Endodermal cell (in vitro differentiated cells): ENCODE results near the gene ERBB4. TPM values are rescaled to one million over a fixed set of nuclear protein-coding genes. Genes with fewer than 3 reads are reported as not detected.

Experiments
- DNase-seq: peaks from one replicate; pipeline ENCODE4 v3.0.0-alpha.2; 2017
- H3K27ac ChIP-seq: 2 replicates; pipeline ENCODE4 v1.5.1; 2013; ENCODE audit warnings: mild to moderate bottlenecking, low read depth, low read length, moderate library complexity
- H3K27me3 ChIP-seq: 2 replicates; pipeline ENCODE4 v1.6.1; 2013; ENCODE audit warnings: mild to moderate bottlenecking, low read length, moderate library complexity; ENCODE audit not compliant: insufficient read depth, control insufficient read depth, poor library complexity, severe bottlenecking
- H3K36me3 ChIP-seq: 2 replicates; pipeline ENCODE4 v1.7.0; 2013; ENCODE audit warnings: mild to moderate bottlenecking, low read length, moderate library complexity; ENCODE audit not compliant: control insufficient read depth, insufficient read depth
- H3K4me1 ChIP-seq: one replicate; pipeline ENCODE4 v1.7.0; 2013; ENCODE audit warnings: low read length; ENCODE audit not compliant: control insufficient read depth, insufficient read depth
- H3K4me3 ChIP-seq: 2 replicates; pipeline ENCODE4 v1.5.1; 2013; ENCODE audit warnings: mild to moderate bottlenecking, low read length, moderate library complexity
- H3K9ac ChIP-seq: 2 replicates; pipeline ENCODE4 v1.6.1; 2013; ENCODE audit warnings: mild to moderate bottlenecking, low read length, moderate library complexity; ENCODE audit not compliant: poor library complexity, severe bottlenecking; ENCODE audit errors: extremely low read depth
- H3K9me3 ChIP-seq: 2 replicates; pipeline ENCODE4 v1.6.1; 2013; ENCODE audit warnings: mild to moderate bottlenecking, low read length, moderate library complexity; ENCODE audit not compliant: control insufficient read depth
- H3K27ac Mint-ChIP-seq: 2 replicates; pipeline ENCODE4 v1.8.0; 2020; ENCODE audit warnings: mixed read lengths
- H3K27me3 Mint-ChIP-seq: 2 replicates; pipeline ENCODE4 v1.8.0; 2021; ENCODE audit warnings: mild to moderate bottlenecking, mixed read lengths; ENCODE audit not compliant: insufficient read depth
- H3K36me3 Mint-ChIP-seq: 2 replicates; pipeline ENCODE4 v1.8.0; 2020; ENCODE audit warnings: low read depth, mixed read lengths
- H3K4me1 Mint-ChIP-seq: 2 replicates; pipeline ENCODE4 v1.8.0; 2020; ENCODE audit warnings: mixed read lengths
- H3K4me3 Mint-ChIP-seq: 2 replicates; pipeline ENCODE4 v1.8.0; 2020; ENCODE audit warnings: mild to moderate bottlenecking, moderate library complexity, mixed read lengths
- H3K9me3 Mint-ChIP-seq: 2 replicates; pipeline ENCODE4 v1.8.0; 2020; ENCODE audit warnings: mild to moderate bottlenecking, mixed read lengths
- CTCF ChIP-seq: fragments of 200-600 bp; sonication (generic); conservative IDR thresholded peaks from 2 replicates; pipeline ENCODE4 v1.5.0; 2021; ENCODE audit warnings: antibody characterized with exemption, mild to moderate bottlenecking
- WGBS, 2 experiments: methylation state at CpG; one replicate each; pipeline versions ENCODE4 v1.1.5 to v1.1.7; 2013; ENCODE audit warnings: missing lambda C conversion rate in 2 of 2, mixed read lengths in 1 of 2; ENCODE audit not compliant: insufficient coverage in 1 of 2, insufficient read length in 1 of 2; 5-methylcytosine and 5-hydroxymethylcytosine counted together
- total RNA-seq, 2 donors: library from RNA; stranded (reverse); fragmentation: NEBNext Ultra II Directional in 1 of 2; extraction: Animal tissue kit (Norgen Biotek cat#: 25700) in 1 of 2; gene quantifications; 2 replicates in 1 of 2; 3 replicates in 1 of 2; pipeline ENCODE4 v1.2.1, GENCODE V29; 2021

The ERBB4 gene
- total RNA-seq, 2 donors from 2014 or later: 154 to 158 TPM

GRCh38 chr2:212007972-212008371 is 530.6 kb downstream of the ERBB4 start:
- no peaks in the 10 kb centered on the region for H3K27me3 ChIP-seq
- no peak for TF ChIP-seq CTCF
- Mint-ChIP-seq H3K36me3 (no peaks in the 10 kb centered on the region), H3K27ac (no peak overlapping the region), H3K9me3 (no peaks in the 10 kb centered on the region), H3K27me3 (no peaks in the 10 kb centered on the region), H3K4me1 (no peaks in the 10 kb centered on the region), H3K4me3 (no peak overlapping the region)
- H3K27ac ChIP-seq: no peak overlapping the region
- no peaks in the 10 kb centered on the region for H3K36me3 ChIP-seq
- H3K4me1 ChIP-seq: no peaks in the 10 kb centered on the region
- no peak overlapping the region for H3K4me3 ChIP-seq
- peaks cover 15% of the 10 kb centered on the region for H3K9me3 ChIP-seq
- no peak for DNase-seq
- 92% methylated on average over 3 of the region's 3 CpGs; no CpG with 5 or more reads in 1 of the 2 experiments for WGBS, 2 experiments
- H3K9ac ChIP-seq: no peak overlapping the region

DNA sequence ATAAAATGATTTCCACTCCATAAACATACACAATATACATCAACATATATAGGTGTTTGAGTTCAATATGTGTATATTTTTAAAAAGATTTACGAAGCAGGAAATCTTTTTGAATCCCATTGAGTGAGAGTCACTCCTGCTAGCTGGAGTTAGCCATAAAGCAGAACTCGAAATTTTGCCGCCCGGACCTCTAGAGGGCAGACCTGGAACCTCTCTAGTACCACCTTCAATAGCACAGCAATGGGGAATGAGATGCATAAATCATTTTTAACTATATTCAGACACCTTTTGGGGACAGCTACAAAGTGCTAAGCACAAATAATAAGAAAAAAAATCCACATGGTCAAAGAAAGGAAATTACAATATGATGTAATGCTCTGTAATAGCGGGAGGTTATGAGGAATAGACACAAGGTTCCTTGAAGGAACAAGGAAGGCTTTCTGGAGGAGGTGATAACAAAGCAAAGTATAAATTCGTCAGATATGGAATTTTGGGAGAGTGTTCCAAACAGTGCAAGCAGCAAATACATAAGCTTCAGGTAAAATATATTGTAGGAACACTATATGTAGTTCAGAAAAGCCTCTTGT is 533.4 kb downstream of the ERBB4 start:
- DNase-seq: peak; percentile 75
- Histone ChIP-seq H3K27me3 (no peaks in the 10 kb centered on the region), H3K4me1 (no peaks in the 10 kb centered on the region), H3K4me3 (no peak overlapping the region), H3K27ac (no peak overlapping the region), H3K9me3 (peaks cover 4% of the 10 kb centered on the region), H3K36me3 (no peaks in the 10 kb centered on the region), H3K9ac (no peak overlapping the region)
- Mint-ChIP-seq H3K4me1 (no peaks in the 10 kb centered on the region), H3K36me3 (no peaks in the 10 kb centered on the region), H3K27ac (no peak overlapping the region), H3K4me3 (no peak overlapping the region), H3K27me3 (no peaks in the 10 kb centered on the region), H3K9me3 (no peaks in the 10 kb centered on the region)
- TF ChIP-seq CTCF: peak; percentile 81
- 33 to 65% methylated on average over 2 to 6 of the region's 6 CpGs for WGBS, 2 experiments

- no peaks in the 10 kb centered on the region for H3K4me1 Mint-ChIP-seq
- H3K27ac Mint-ChIP-seq: no peak overlapping the region
- no peaks in the 10 kb centered on the region for H3K27me3 Mint-ChIP-seq
- H3K4me3 Mint-ChIP-seq: no peak overlapping the region
- WGBS, 2 experiments: 67 to 76% methylated on average over 1 of the region's 1 CpG
- H3K9ac ChIP-seq: no peak overlapping the region
- no peak for DNase-seq
- no peaks in the 10 kb centered on the region for H3K27me3 ChIP-seq
- H3K4me1 ChIP-seq: no peaks in the 10 kb centered on the region
- H3K9me3 ChIP-seq: no peaks in the 10 kb centered on the region
- no peaks in the 10 kb centered on the region for H3K9me3 Mint-ChIP-seq
- H3K27ac ChIP-seq: no peak overlapping the region
- H3K36me3 Mint-ChIP-seq: no peaks in the 10 kb centered on the region
- H3K4me3 ChIP-seq: no peak overlapping the region
- no peak for TF ChIP-seq CTCF
- no peaks in the 10 kb centered on the region for H3K36me3 ChIP-seq
These were observed 537.3 kb downstream of the ERBB4 start for GRCh38 chr2:212001325-212001724.
